ENCODE measurements around the gene CMIP. TPM values are rescaled to one million over a fixed set of nuclear protein-coding genes. Genes with fewer than 3 reads are reported as not detected.

The CMIP gene
- total RNA-seq, 3 donors from 2014 or later = 14.9 to 23.9 (median 17.6) TPM

GRCh38 chr16:81443688-81444447 is 740 bp upstream of the CMIP start:
- Histone ChIP-seq H3K36me3 (no peaks in the 10 kb centered on the region), H3K4me1 (peaks cover 0 to 3% of the 10 kb centered on the region in 2 donors), H3K27me3 (no peaks in the 10 kb centered on the region), H3K9me3 (no peaks in the 10 kb centered on the region), H3K4me3 (peak overlapping the region; percentile 86 to 95 (median 87)), H3K27ac (peak overlapping the region; percentile 93 to 95)
- intact Hi-C loops (cut with DNase I; ENCODE audit: low total_unique reads) = no loop called here
- peak in 1 of 2 donors; percentile 58 for DNase-seq (ENCODE audit: low spot score in 2 of 2)
- TF ChIP-seq POLR2A (IDR thresholded peaks at IDR 0.05) = no peak

GRCh38 chr16:81445143-81445961 is 744 bp downstream of the CMIP start:
- intact Hi-C loops (cut with DNase I; ENCODE audit: low total_unique reads) = no loop called here
- Histone ChIP-seq H3K9me3 (no peaks in the 10 kb centered on the region), H3K27ac (peak overlapping the region; percentile 87 to 95), H3K4me1 (peaks cover 0 to 3% of the 10 kb centered on the region in 2 donors), H3K36me3 (no peaks in the 10 kb centered on the region), H3K27me3 (no peaks in the 10 kb centered on the region), H3K4me3 (peak overlapping the region; percentile 86 to 95 (median 87))
- DNase-seq (ENCODE audit: low spot score in 2 of 2) = peak in 1 of 2 donors; percentile 64
- TF ChIP-seq CTCF (IDR thresholded peaks at IDR 0.05) (no peak), POLR2AphosphoS5 (IDR thresholded peaks at IDR 0.05) (no peak), POLR2A (IDR thresholded peaks at IDR 0.05) (no peak)

GRCh38 chr16:81445966-81446906 is 1.6 kb downstream of the CMIP start:
- intact Hi-C loops (cut with DNase I; ENCODE audit: low total_unique reads) = no loop called here
- peak; percentile 59 to 67 for DNase-seq (ENCODE audit: low spot score in 2 of 2)
- TF ChIP-seq CTCF (IDR thresholded peaks at IDR 0.05) (no peak), POLR2AphosphoS5 (IDR thresholded peaks at IDR 0.05) (peak in 2 of 3 donors; percentile 19 to 24), POLR2A (IDR thresholded peaks at IDR 0.05) (no peak)
- Histone ChIP-seq H3K36me3 (no peaks in the 10 kb centered on the region), H3K9me3 (no peaks in the 10 kb centered on the region), H3K4me3 (peak overlapping the region; percentile 86 to 95 (median 87)), H3K4me1 (peaks cover 0 to 3% of the 10 kb centered on the region in 2 donors), H3K27me3 (no peaks in the 10 kb centered on the region), H3K27ac (peak overlapping the region; percentile 87 to 95)

- no peak for DNase-seq (ENCODE audit: low spot score in 2 of 2)
- no peaks in the 10 kb centered on the region for H3K27me3 ChIP-seq
- H3K27ac ChIP-seq = peak overlapping the region; percentile 87 to 95
- H3K4me3 ChIP-seq = peak overlapping the region; percentile 86 to 95 (median 87)
- no peaks in the 10 kb centered on the region for H3K36me3 ChIP-seq
- TF ChIP-seq CTCF (IDR thresholded peaks at IDR 0.05) = no peak
- no peak for TF ChIP-seq POLR2A (IDR thresholded peaks at IDR 0.05)
- no peak for TF ChIP-seq POLR2AphosphoS5 (IDR thresholded peaks at IDR 0.05)
- intact Hi-C loops (cut with DNase I; ENCODE audit: low total_unique reads) = no loop called here
- peaks cover 0 to 3% of the 10 kb centered on the region in 2 donors for H3K4me1 ChIP-seq
- no peaks in the 10 kb centered on the region for H3K9me3 ChIP-seq
These were observed 2.3 kb downstream of the CMIP start for GRCh38 chr16:81446907-81447268.
